Daoy (cell line): ENCODE measurements around the gene GNA14. TPM values are rescaled to one million over a fixed set of nuclear protein-coding genes. Genes with fewer than 3 reads are reported as not detected.
"Not testable (repeated sequence)": the region's sequence is repeated elsewhere in the genome, so short reads cannot be mapped to it uniquely, and the experiment has no call there.

Experiments used
- DNase-seq: peaks from one replicate; pipeline ENCODE4 v3.0.0-alpha.2; 2015; ENCODE audit warnings: low read depth
- total RNA-seq: library from RNA; depleted of rRNA; stranded (reverse); fragments of >200 nt; shearing (Covaris generic); gene quantifications from 2 replicates; pipeline ENCODE4 v1.2.3, GENCODE V29; 2014

GNA14 gene
- total RNA-seq, 1 experiment from 2014 or later, result 0.23 TPM

DNA sequence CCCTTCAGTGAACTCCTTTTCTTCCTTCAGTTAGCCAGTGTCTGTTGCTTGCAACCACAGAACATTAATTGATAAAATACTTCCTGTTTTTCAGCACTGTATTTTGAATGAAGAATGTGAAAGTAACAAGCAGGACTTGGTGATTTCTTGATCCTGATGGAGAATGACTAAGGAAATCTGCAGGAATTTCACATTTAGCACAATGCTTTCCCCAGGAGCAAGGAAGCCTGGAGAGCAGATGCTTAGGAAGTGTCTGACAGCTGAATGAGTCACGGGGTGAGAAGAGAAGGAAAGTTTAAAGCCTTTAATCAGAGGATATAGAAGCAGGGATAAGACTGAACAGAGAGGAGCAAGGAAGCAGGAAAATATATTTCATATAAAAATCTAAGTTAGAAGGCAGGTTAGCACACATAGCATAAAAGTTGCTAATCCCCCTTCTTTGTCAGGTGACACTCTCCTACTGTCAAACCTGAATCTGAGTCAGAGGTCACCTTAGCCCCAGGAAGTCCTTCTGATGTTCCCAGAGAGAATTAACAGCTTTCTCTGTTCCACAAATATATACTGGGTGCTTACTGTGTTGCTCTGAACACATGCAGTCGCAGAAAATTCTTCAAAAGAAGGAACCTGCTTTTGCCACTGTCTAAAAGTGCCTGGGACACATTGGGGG is 59.7 kb downstream of the GNA14 start:
- DNase-seq, result peak; percentile 76

DNA sequence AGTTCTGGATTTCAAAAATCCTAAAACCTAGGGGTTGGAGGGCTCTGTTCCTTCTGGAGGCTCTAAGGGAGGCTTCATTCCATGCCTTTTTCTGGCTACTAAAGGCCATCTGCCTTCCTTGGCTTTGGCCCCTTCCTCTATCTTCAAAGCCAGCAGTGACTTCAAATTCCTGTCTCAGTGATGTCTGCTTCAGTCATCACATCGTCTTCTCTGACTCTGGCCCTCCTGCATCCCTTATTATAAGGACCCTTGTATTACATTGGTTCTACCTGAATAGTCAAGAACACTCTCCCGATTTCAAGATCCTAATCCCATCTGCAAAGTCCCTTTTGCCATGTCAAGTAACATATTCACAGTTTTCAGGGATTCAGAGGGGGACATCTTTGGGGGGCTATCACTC is 60.3 kb downstream of the GNA14 start:
- no peak for DNase-seq

GRCh38 chr9:77587042-77587441 is 61.1 kb downstream of the GNA14 start:
- no peak for DNase-seq

DNA sequence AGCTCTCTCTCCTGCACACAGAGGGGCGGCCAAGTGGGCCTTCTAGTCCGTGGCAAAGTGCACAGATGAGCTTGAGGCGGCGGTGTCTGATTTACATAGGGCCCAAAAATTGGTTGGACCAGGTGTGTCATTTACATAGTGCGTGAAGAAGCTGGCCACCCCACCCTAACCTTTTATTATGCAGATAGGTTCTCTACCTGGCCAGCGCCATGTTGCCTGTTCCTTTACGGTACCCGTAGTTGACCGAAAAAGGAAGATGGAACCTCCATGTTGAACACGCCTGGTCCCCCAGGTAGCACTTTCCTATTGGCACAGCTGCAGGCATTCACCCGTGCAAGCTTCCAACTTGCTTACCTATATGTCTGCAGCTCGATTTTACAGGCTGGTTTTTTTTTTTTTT is 61.5 kb downstream of the GNA14 start:
- no peak for DNase-seq

GRCh38 chr9:77585335-77585786 is 62.8 kb downstream of the GNA14 start:
- DNase-seq, result no peak

GRCh38 chr9:77584927-77585326 is 63.2 kb downstream of the GNA14 start:
- not testable (repeated sequence) for DNase-seq

DNA sequence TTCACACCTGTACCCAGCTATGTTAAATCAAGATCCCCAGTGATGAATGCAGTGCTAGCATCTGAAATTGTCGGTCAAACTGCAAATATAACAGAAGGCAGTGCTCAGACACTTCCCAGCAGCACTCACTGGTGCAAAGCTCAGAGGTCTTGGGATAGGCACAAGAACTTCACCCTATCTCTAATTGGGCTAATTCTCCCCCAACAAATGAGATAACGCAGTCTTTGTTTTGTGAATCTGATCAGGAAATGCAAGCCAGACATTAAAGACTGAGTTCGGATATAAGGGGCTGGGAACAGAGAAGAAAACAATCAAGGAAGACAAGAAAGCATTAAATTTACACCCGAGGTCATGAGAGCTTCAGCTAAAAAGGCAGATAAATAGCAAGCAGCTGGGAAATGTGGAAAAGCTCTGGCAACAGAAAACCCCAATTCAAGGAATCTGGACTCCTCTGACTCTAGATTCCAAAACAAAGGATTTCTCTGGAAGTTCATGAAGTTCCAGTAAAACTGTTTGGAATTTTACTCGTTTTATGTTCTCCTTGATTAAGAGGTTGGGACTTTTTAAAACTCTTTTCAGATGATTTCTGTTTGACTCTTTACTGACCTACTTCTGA is 65.1 kb downstream of the GNA14 start:
- DNase-seq, result no peak

- DNase-seq, result no peak
Observed at GRCh38 chr9:77582525-77582924, 65.6 kb downstream of the GNA14 start.

DNA sequence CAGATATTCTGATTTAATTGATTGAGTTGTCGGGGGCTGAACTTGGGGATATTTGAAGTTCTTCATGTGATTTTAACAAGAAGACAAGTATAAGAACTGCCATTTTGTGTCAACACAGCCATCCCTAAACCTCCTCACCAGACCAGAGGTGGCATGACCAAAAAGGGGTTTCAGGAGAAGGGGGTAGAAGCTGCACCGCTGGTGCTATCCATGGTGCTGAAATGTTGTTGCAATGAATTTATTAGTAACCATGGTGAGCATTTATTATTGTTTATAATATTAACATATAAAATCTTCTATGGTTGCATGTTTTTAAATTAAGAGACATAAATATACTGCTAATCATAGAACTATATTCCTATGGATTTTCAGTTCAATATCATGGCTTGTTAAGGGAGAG is 72.3 kb downstream of the GNA14 start:
- DNase-seq, result peak; percentile 24

DNA sequence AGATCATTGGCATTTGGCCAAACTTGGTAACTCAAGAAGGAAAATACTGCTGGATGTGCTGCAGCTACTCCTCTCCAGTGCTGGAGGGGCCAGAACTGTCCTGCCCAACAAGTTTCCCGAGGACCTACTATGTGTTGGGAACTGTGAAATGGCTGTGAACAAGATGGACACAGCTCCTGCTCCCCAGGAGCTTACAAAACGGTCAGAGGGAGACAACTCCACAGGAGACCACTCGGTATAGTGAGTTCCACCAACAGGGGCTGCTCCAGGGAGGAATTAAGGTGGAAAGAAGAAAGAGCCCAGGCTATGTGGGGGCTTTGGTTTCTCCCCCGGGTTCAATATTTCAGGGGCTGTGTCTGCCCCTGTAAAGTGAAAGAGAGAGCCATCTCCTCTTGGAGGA is 78.8 kb downstream of the GNA14 start:
- peak; percentile 11 for DNase-seq

DNA sequence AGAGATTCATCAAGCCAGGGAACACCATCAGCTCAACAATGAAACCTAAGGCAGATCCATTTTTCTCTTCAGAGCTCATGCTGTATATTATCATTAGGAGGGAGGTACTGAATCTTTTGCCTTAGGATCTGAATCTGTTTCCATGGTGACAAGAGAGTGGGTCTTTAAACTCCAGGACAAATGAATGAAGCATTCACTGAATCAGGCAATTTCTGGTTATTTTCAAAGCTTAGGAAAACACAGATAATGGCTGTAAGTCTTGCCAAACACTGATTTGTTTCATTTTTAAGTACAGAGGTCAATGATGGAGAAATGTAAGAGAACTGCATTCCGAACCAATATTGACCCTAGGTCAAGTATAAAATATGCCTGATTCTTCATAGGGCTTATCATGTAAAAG is 84.9 kb downstream of the GNA14 start:
- DNase-seq, result no peak

GRCh38 chr9:77562019-77562748 is 85.9 kb downstream of the GNA14 start:
- DNase-seq, result no peak

DNA sequence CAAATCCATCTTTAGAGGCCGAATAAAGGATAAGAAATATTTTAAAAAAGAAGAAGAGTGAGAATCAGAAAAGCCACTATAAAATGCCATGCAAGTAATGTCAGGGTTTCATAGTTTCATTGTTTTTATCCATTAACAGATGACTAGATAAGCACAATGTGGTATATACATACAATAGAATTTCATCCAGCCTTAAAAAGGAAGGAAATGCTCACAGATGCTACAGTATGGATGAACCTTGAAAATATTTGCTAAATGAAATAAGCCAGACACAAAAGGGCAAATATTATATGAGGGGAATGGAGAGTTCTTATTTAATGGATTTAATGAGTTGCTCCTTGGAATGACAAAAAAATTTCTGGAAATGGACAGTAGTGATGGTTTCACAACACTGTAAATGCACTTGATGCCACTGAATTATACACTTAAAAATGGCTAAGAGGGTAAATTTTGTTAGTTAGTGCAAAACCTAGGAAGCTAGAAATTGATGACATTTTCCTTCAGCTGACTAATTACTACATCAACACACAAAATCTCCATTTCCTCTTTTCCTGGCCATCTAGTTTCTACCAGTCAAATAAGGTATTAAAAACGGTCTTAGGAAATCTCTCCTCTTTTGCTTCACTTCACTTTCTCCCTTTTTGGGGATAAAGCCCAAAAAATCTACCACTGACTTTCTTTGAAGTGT is 86.6 kb downstream of the GNA14 start:
- no peak for DNase-seq

DNA sequence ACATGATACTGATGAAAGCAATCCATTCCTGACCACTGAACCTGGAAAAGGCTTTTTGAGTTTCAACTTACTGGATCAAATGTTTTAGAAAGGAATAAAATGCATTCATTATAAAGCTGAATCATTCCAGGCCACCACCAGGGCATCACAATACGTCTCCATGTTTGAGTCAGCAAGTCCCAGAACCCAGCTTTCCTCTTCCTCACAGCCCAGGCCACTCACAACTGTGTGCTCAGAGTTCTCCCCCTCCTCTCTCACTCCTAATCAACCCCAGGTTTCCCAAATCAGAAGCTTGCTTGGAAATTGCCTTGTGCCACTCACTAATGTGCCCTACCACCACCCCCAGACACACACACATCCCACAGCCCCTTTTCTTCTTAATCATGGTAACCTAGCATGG is 91.7 kb downstream of the GNA14 start:
- no peak for DNase-seq

DNA sequence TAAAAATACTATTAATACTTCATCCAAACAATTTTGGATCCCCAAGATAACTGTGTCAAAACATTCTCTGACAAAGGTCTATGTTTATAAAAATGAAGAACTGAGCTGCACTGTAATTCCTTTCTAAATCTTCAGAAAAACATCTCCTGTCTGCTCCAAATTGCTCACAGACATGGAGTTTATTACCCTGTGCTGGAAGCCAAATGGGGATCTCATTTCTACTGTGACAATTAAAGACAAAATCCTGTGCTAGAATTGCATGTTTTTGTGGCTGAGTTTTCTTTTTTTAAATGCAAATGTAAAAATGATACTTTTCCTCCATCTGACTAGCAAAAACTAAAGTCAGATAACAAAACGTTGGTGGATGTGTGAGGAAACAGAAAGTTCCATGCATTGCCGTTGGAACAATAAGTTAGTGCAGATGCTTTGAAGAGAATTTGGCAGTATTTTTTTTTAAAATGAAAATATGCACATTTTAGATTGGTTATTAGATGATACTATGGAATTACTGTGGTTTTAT is 93.5 kb downstream of the GNA14 start:
- no peak for DNase-seq

DNA sequence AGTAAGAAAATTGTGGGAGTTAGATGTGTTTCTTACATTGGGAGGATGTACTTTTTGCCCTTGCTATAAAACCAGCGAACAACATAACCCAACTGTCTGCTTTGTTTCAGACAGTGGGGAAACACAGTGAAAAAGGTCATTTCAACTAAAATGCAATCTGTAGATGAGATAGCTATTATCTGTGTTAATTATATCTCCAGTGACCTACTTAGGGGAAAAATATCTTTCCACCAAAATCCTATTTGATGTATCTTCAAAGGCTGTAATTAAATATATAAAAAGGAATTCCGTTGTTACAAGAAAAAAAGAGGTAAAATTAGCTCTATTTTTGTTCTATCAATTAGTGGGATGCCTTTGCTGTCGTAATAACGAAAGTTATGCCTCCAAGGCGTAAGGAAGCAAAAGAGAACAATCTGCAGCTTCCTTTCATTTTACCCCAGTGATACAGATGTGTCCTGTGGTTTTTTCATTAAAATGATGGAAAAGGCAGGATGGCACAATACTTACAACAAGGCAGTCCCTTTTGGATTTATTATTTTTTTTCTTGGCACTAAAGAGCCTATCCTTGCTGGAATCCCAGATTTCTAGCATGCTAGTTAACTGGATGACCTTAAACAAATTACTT is 100.9 kb downstream of the GNA14 start:
- DNase-seq, result no peak

DNA sequence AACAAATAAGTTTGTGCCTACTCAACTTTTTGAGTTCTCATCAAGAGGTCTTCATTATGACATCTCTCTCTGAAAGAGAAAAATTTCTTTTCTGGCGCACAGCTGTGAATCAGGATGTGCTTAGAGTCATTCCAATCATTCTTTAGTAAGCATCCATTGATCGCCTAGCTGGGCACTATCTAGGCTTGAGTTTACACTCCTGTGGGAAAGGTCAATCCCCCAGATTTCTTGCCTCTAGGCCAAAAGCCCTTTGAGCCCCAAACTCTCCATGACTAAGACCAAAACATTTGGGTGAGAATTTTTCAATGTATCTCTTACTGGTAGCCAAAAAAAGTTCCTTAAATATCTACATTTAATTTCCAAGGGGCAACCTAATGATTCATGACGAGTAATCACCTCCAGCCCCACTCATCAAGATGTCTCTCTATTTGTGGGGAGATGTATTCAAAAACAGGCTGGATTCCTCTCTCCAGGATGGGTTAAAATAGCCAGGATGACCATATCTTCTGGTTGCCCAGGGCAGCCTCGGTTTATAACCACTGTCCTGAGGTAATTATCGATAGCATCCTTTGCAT is 101.7 kb downstream of the GNA14 start:
- no peak for DNase-seq

GRCh38 chr9:77544546-77544945 is 103.6 kb downstream of the GNA14 start:
- DNase-seq, result no peak

GRCh38 chr9:77543131-77543822 is 104.8 kb downstream of the GNA14 start:
- no peak for DNase-seq

DNA sequence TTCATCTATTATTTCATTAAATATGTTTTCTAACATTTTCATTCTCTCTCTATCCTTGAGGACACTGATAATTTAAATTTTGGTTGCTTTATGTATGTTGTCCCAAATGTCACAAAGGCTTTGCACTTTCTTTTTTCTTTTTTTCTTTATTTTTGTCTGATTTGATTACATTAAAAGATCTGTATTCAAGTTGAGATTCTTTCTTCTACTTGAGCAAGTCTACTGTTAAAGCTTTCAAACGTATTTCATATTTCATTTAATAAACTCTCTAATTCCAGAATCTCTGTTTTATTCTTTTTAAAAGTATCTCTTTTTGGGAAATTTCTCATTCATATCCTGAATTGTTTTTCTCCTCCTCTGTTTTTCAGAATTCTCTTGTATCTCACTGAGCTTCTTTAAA is 106.5 kb downstream of the GNA14 start:
- DNase-seq, result no peak

- no peak for DNase-seq
Observed at GRCh38 chr9:77541055-77541454, 107.1 kb downstream of the GNA14 start.
